ENCODE results near the gene PLB1.

Gene PLB1

GRCh38 chr2:28610583-28611201 lies 114.8 kb downstream of the PLB1 start:
- Histone ChIP-seq H3K27ac (no peak overlapping the region), H3K27me3 (ENCODE audit: insufficient read depth, low read depth, severe bottlenecking) (no peaks in the 10 kb centered on the region), H3K9me3 (ENCODE audit: severe bottlenecking) (no peaks in the 10 kb centered on the region), H3K36me3 (no peaks in the 10 kb centered on the region), H3K4me3 (ENCODE audit: low read depth, low read length) (no peak overlapping the region)
- no peak for DNase-seq
- TF ChIP-seq CTCF (IDR thresholded peaks at IDR 0.05; ENCODE audit: low read depth, low read length) = no peak

GRCh38 chr2:28612131-28612812 lies 116.4 kb downstream of the PLB1 start:
- Histone ChIP-seq H3K27ac (no peak overlapping the region), H3K36me3 (no peaks in the 10 kb centered on the region), H3K4me3 (ENCODE audit: low read depth, low read length) (no peak overlapping the region), H3K9me3 (ENCODE audit: severe bottlenecking) (no peaks in the 10 kb centered on the region), H3K27me3 (ENCODE audit: insufficient read depth, low read depth, severe bottlenecking) (no peaks in the 10 kb centered on the region)
- DNase-seq = no peak
- no peak for TF ChIP-seq CTCF (IDR thresholded peaks at IDR 0.05; ENCODE audit: low read depth, low read length)

GRCh38 chr2:28613186-28613585 lies 117.3 kb downstream of the PLB1 start:
- no peaks in the 10 kb centered on the region for H3K36me3 ChIP-seq
- DNase-seq = no peak
- H3K27ac ChIP-seq = peak overlapping the region; percentile 5
- no peak for TF ChIP-seq CTCF (IDR thresholded peaks at IDR 0.05; ENCODE audit: low read depth, low read length)
- H3K27me3 ChIP-seq (ENCODE audit: insufficient read depth, low read depth, severe bottlenecking) = no peaks in the 10 kb centered on the region
- H3K4me3 ChIP-seq (ENCODE audit: low read depth, low read length) = no peak overlapping the region
- no peaks in the 10 kb centered on the region for H3K9me3 ChIP-seq (ENCODE audit: severe bottlenecking)

- H3K27ac ChIP-seq = peak overlapping the region; percentile 5
These were observed 118.0 kb downstream of the PLB1 start for GRCh38 chr2:28613633-28614501.

GRCh38 chr2:28615706-28616105 lies 119.8 kb downstream of the PLB1 start:
- Histone ChIP-seq H3K27me3 (ENCODE audit: insufficient read depth, low read depth, severe bottlenecking) (no peaks in the 10 kb centered on the region), H3K36me3 (no peaks in the 10 kb centered on the region), H3K4me3 (ENCODE audit: low read depth, low read length) (no peak overlapping the region), H3K27ac (no peak overlapping the region), H3K9me3 (ENCODE audit: severe bottlenecking) (no peaks in the 10 kb centered on the region)
- no peak for DNase-seq
- no peak for TF ChIP-seq CTCF (IDR thresholded peaks at IDR 0.05; ENCODE audit: low read depth, low read length)

More at GRCh38 chr2:28613633-28614501, 118.0 kb downstream of the PLB1 start:
- TF ChIP-seq CTCF (IDR thresholded peaks at IDR 0.05; ENCODE audit: low read depth, low read length) = no peak
- Histone ChIP-seq H3K27me3 (ENCODE audit: insufficient read depth, low read depth, severe bottlenecking) (no peaks in the 10 kb centered on the region), H3K36me3 (no peaks in the 10 kb centered on the region), H3K4me3 (ENCODE audit: low read depth, low read length) (no peak overlapping the region), H3K9me3 (ENCODE audit: severe bottlenecking) (no peaks in the 10 kb centered on the region)
- DNase-seq = peak; percentile 82

Data from WERI-Rb-1 (cell line).